Bronchial epithelial cell (primary cell): ENCODE results near the gene ACTR5. TPM values are rescaled to one million over a fixed set of nuclear protein-coding genes. Genes with fewer than 3 reads are reported as not detected.
"Not testable (repeated sequence)": the region's sequence is repeated elsewhere in the genome, so short reads cannot be mapped to it uniquely, and the experiment has no call there.

Experiments used
- DNase-seq: peaks from one replicate; pipeline ENCODE4 v3.0.0-alpha.2; 2010; ENCODE audit warnings: low read depth
- FAIRE-seq: peaks from 2 replicates; lab custom pipeline; 2011; peaks lifted over from hg19 to GRCh38; lab: Jason Lieb, UNC
- H3K27me3 ChIP-seq: 2 replicates; pipeline ENCODE4 v1.5.1; 2011; ENCODE audit warnings: low read length; ENCODE audit not compliant: control insufficient read depth, insufficient read depth
- H3K36me3 ChIP-seq: 2 replicates; pipeline ENCODE4 v1.5.1; 2011; ENCODE audit warnings: low read length; ENCODE audit not compliant: control insufficient read depth, insufficient read depth
- H3K4me3 ChIP-seq: 2 replicates; pipeline ENCODE4 v1.5.1; 2011; ENCODE audit warnings: mild to moderate bottlenecking, low read depth, low read length, control low read depth
- total RNA-seq: library from RNA; depleted of rRNA; stranded (reverse); fragments of >200 nt; gene quantifications from 2 replicates; pipeline ENCODE4 v1.2.1, GENCODE V29; 2014
- TF ChIP-seq, protein P1 (sequence below): IDR thresholded peaks from 2 replicates; pipeline ENCODE4 v1.5.1; 2011; ENCODE audit warnings: mild to moderate bottlenecking, moderate library complexity, low read length, control low read depth, inconsistent platforms; ENCODE audit not compliant: insufficient read depth, severe bottlenecking

Gene ACTR5
- total RNA-seq, 1 donor from 2014 or later, result 20.3 TPM

- DNase-seq (no peak), FAIRE-seq (no peak)
- Histone ChIP-seq H3K36me3 (no peaks in the 10 kb centered on the region), H3K4me3 (no peak overlapping the region), H3K27me3 (peaks cover 23% of the 10 kb centered on the region)
- TF ChIP-seq, protein P1, sequence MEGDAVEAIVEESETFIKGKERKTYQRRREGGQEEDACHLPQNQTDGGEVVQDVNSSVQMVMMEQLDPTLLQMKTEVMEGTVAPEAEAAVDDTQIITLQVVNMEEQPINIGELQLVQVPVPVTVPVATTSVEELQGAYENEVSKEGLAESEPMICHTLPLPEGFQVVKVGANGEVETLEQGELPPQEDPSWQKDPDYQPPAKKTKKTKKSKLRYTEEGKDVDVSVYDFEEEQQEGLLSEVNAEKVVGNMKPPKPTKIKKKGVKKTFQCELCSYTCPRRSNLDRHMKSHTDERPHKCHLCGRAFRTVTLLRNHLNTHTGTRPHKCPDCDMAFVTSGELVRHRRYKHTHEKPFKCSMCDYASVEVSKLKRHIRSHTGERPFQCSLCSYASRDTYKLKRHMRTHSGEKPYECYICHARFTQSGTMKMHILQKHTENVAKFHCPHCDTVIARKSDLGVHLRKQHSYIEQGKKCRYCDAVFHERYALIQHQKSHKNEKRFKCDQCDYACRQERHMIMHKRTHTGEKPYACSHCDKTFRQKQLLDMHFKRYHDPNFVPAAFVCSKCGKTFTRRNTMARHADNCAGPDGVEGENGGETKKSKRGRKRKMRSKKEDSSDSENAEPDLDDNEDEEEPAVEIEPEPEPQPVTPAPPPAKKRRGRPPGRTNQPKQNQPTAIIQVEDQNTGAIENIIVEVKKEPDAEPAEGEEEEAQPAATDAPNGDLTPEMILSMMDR, result no peak
Observed at GRCh38 chr20:38810926-38811630, 62.8 kb downstream of the ACTR5 start.

- TF ChIP-seq, protein P1, result no peak
- FAIRE-seq (no peak), DNase-seq (no peak)
- Histone ChIP-seq H3K36me3 (no peaks in the 10 kb centered on the region), H3K4me3 (no peak overlapping the region), H3K27me3 (peaks cover 18% of the 10 kb centered on the region)
Observed at GRCh38 chr20:38811769-38812168, 63.5 kb downstream of the ACTR5 start.

GRCh38 chr20:38812182-38812581, 63.9 kb downstream of the ACTR5 start:
- no peaks in the 10 kb centered on the region for H3K36me3 ChIP-seq
- no peak overlapping the region for H3K4me3 ChIP-seq
- no peak for FAIRE-seq
- TF ChIP-seq, protein P1, result no peak
- no peak for DNase-seq
- peaks cover 15% of the 10 kb centered on the region for H3K27me3 ChIP-seq

DNA sequence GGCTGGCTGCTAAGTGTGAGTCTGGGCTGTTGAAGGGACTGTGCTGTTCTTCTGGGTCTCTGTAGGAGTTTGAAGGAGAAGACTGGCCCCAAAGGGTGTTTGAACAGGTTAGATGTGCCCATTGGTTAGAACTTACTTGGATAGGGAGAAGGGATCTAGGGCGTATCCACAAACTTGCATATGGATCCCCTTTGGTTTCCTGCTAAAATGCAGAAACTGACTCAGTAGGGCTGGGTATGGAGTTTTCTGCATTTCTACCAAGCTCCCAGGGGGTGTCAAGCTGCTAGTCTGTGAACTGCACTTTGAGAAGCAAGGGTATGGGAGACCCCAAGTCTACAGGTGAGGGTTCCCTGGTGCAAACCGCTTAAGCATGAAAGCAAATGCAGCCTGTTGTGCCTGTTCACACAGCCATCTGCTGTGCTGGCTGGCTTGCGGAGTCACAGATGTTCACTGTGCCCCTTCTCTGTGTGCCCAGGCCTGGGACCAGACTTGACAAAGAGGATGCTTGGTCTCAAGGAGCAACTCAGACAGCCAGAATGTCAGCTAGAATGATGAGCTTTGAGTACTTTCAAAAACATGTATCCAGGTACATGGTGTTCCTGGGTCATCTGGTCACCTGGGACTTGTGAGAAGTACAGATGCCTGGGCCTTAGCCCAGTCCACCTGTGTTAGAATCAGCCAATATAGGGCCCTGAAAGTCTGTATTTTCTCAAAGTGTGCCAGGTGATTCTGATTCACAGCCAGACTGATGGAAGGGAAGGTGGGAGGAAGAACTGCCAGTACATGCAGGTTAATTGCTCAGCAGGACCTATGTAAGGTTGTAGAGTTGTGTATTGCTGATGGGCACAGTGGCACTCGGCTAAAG, 64.7 kb downstream of the ACTR5 start:
- H3K4me3 ChIP-seq, result no peak overlapping the region
- TF ChIP-seq, protein P1, result no peak
- FAIRE-seq (no peak), DNase-seq (no peak)
- no peaks in the 10 kb centered on the region for H3K36me3 ChIP-seq
- H3K27me3 ChIP-seq, result peaks cover 8% of the 10 kb centered on the region

DNA sequence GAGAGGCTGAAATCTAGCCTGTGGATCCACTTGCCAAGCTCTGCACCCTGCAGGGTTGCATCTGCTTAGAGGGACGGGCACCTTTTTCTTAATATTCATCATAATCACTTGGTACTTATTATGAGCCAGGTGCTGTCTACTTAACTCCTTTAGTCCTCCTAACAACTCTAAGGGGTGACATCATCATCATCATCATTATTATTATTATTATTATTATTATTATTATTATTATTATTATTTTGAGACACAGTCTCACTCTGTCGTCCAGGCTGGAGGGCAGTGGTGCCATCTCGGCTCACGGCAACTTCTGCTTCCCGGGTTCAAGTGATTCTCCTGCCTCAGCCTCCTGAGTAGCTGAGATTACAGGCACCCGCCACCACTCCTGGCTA, 65.3 kb downstream of the ACTR5 start:
- FAIRE-seq, H3K36me3 ChIP-seq, DNase-seq, H3K27me3 ChIP-seq, H3K4me3 ChIP-seq: not testable (repeated sequence)

- TF ChIP-seq, protein P1, result no peak
- Histone ChIP-seq H3K27me3 (peaks cover 3% of the 10 kb centered on the region), H3K4me3 (no peak overlapping the region), H3K36me3 (no peaks in the 10 kb centered on the region)
- DNase-seq (peak; percentile 15), FAIRE-seq (no peak)
Observed at GRCh38 chr20:38815446-38815845, 67.2 kb downstream of the ACTR5 start.
